H9 (cell line): ENCODE data around the gene MOV10L1. TPM values are rescaled to one million over a fixed set of nuclear protein-coding genes. Genes with fewer than 3 reads are reported as not detected.

Experiments used
- DNase-seq: peaks from one replicate; pipeline ENCODE4 v3.0.0-alpha.2; 2017
- H2AFZ ChIP-seq: one replicate; pipeline ENCODE4 v1.6.1; 2013; ENCODE audit warnings: mild to moderate bottlenecking, low read length, control low read depth, moderate library complexity
- H2AK5ac ChIP-seq: 2 replicates; pipeline ENCODE4 v1.6.1; 2013; ENCODE audit warnings: low read length, control low read depth, mixed read lengths; ENCODE audit not compliant: insufficient read length
- H2BK120ac ChIP-seq: one replicate; pipeline ENCODE4 v1.6.1; 2013; ENCODE audit warnings: low read depth, mild to moderate bottlenecking, low read length, control low read depth, inconsistent platforms; ENCODE audit not compliant: poor library complexity, severe bottlenecking
- H2BK12ac ChIP-seq: 2 replicates; pipeline ENCODE4 v1.6.1; 2013; ENCODE audit warnings: low read length, control low read depth, mixed read lengths, low read depth; ENCODE audit not compliant: insufficient read length
- H2BK15ac ChIP-seq: 2 replicates; pipeline ENCODE4 v1.6.1; 2013; ENCODE audit warnings: low read depth, low read length, control low read depth
- H2BK20ac ChIP-seq: one replicate; pipeline ENCODE4 v1.6.1; 2013; ENCODE audit warnings: low read depth, mild to moderate bottlenecking, low read length, control low read depth, inconsistent platforms; ENCODE audit not compliant: poor library complexity, severe bottlenecking
- H2BK5ac ChIP-seq: 2 replicates; pipeline ENCODE4 v1.6.1; 2013; ENCODE audit warnings: low read length, control low read depth, mixed read lengths; ENCODE audit not compliant: insufficient read length
- H3K14ac ChIP-seq: 2 replicates; pipeline ENCODE4 v1.6.1; 2013; ENCODE audit warnings: low read length, control low read depth; ENCODE audit not compliant: insufficient read depth
- H3K18ac ChIP-seq: 2 replicates; pipeline ENCODE4 v1.6.1; 2013; ENCODE audit warnings: low read depth, mild to moderate bottlenecking, mixed read lengths, low read length, control low read depth; ENCODE audit not compliant: insufficient read length
- H3K23ac ChIP-seq: 2 replicates; pipeline ENCODE4 v1.6.1; 2013; ENCODE audit warnings: low read length, control low read depth, mixed read lengths, low read depth; ENCODE audit not compliant: insufficient read length
- H3K23me2 ChIP-seq: 2 replicates; pipeline ENCODE4 v1.6.1; 2013; ENCODE audit warnings: low read depth, mild to moderate bottlenecking, mixed read lengths, low read length, control low read depth; ENCODE audit not compliant: insufficient read length, poor library complexity, severe bottlenecking
- H3K27ac ChIP-seq: 2 replicates; pipeline ENCODE4 v1.5.1; 2013; ENCODE audit warnings: low read length, control low read depth, mixed read lengths, low read depth; ENCODE audit not compliant: insufficient read length
- H3K27me3 ChIP-seq: 2 replicates; pipeline ENCODE4 v1.6.1; 2013; ENCODE audit warnings: low read length, control low read depth, inconsistent platforms; ENCODE audit not compliant: insufficient read depth
- H3K4ac ChIP-seq: 2 replicates; pipeline ENCODE4 v1.6.1; 2013; ENCODE audit warnings: low read depth, mild to moderate bottlenecking, control low read depth, inconsistent platforms, low read length, moderate library complexity
- H3K4me1 ChIP-seq: 2 replicates; pipeline ENCODE4 v1.6.1; 2013; ENCODE audit warnings: low read length, control low read depth, inconsistent platforms; ENCODE audit not compliant: insufficient read depth
- H3K4me2 ChIP-seq: 2 replicates; pipeline ENCODE4 v1.6.1; 2013; ENCODE audit warnings: low read length, control low read depth, mixed read lengths; ENCODE audit not compliant: insufficient read length, insufficient read depth
- H3K56ac ChIP-seq: 2 replicates; pipeline ENCODE4 v1.6.1; 2013; ENCODE audit warnings: low read depth, mild to moderate bottlenecking, mixed read lengths, low read length, control low read depth; ENCODE audit not compliant: insufficient read length
- H3K79me1 ChIP-seq: 2 replicates; pipeline ENCODE4 v1.6.1; 2013; ENCODE audit warnings: low read depth, mild to moderate bottlenecking, moderate library complexity, low read length, control low read depth, inconsistent platforms; ENCODE audit not compliant: insufficient read depth, poor library complexity, severe bottlenecking
- H3K79me2 ChIP-seq: 2 replicates; pipeline ENCODE4 v1.6.1; 2013; ENCODE audit warnings: low read length, control low read depth, inconsistent platforms; ENCODE audit not compliant: insufficient read depth
- H3K9ac ChIP-seq: 2 replicates; pipeline ENCODE4 v1.6.1; 2013; ENCODE audit warnings: low read length, control low read depth, mixed read lengths; ENCODE audit not compliant: insufficient read length; ENCODE audit errors: extremely low read depth
- H3K9me3 ChIP-seq: one replicate; pipeline ENCODE4 v1.6.1; 2013; ENCODE audit warnings: low read depth, low read length, inconsistent platforms; ENCODE audit not compliant: control insufficient read depth
- H3T11ph ChIP-seq: one replicate; pipeline ENCODE4 v1.6.1; 2013; ENCODE audit warnings: mild to moderate bottlenecking, low read length, control low read depth, inconsistent platforms
- H4K20me1 ChIP-seq: one replicate; pipeline ENCODE4 v1.6.1; 2013; ENCODE audit not compliant: control insufficient read depth, insufficient read length, insufficient read depth
- H4K5ac ChIP-seq: 2 replicates; pipeline ENCODE4 v1.6.1; 2013; ENCODE audit warnings: low read depth, mild to moderate bottlenecking, mixed read lengths, low read length, control low read depth; ENCODE audit not compliant: insufficient read length
- H4K8ac ChIP-seq: replicated peaks from 2 replicates; pipeline ENCODE4 v1.6.1; 2013; ENCODE audit warnings: low read length, control low read depth, mixed read lengths, low read depth; ENCODE audit not compliant: insufficient read length
- H4K91ac ChIP-seq: 2 replicates; pipeline ENCODE4 v1.6.1; 2013; ENCODE audit warnings: low read depth, mild to moderate bottlenecking, moderate library complexity, mixed read lengths, low read length, control low read depth; ENCODE audit not compliant: insufficient read length
- H3K27ac Mint-ChIP-seq, 3 experiments: 2 replicates in 2 of 3; 3 replicates in 1 of 3; pipeline ENCODE4 v1.8.0; 2020 to 2021; ENCODE audit warnings: mixed read lengths in 3 of 3, mild to moderate bottlenecking in 1 of 3, moderate library complexity in 1 of 3
- H3K27me3 Mint-ChIP-seq: 2 replicates; pipeline ENCODE4 v1.8.0; 2021; ENCODE audit warnings: low read depth, mild to moderate bottlenecking, moderate library complexity, mixed read lengths
- H3K36me3 Mint-ChIP-seq, 3 experiments: 2 replicates in 2 of 3; 3 replicates in 1 of 3; pipeline ENCODE4 v1.8.0; 2020 to 2021; ENCODE audit warnings: low read depth in 3 of 3, mixed read lengths in 3 of 3; ENCODE audit not compliant: insufficient read depth in 1 of 3
- H3K4me1 Mint-ChIP-seq, 2 experiments: 2 replicates each; pipeline ENCODE4 v1.8.0; 2020; ENCODE audit warnings: mixed read lengths in 2 of 2
- H3K4me3 Mint-ChIP-seq, 2 experiments: 2 replicates in 1 of 2; 3 replicates in 1 of 2; pipeline ENCODE4 v1.8.0; 2020 to 2021; ENCODE audit warnings: mild to moderate bottlenecking in 2 of 2, mixed read lengths in 2 of 2, moderate library complexity in 1 of 2
- H3K9me3 Mint-ChIP-seq, 2 experiments: 2 replicates in 1 of 2; 3 replicates in 1 of 2; pipeline ENCODE4 v1.8.0; 2020; ENCODE audit warnings: mild to moderate bottlenecking in 2 of 2, mixed read lengths in 2 of 2, moderate library complexity in 1 of 2
- CTCF ChIP-seq: fragments of 200-600 bp; sonication (generic); conservative IDR thresholded peaks from 3 replicates; pipeline ENCODE4 v1.8.0; 2021; ENCODE audit warnings: antibody characterized with exemption, mild to moderate bottlenecking
- WGBS: extraction: QIAGEN DNeasy Blood & Tissue Kit; methylation state at CpG from one replicate; pipeline ENCODE4 v1.1.7; 2013; ENCODE audit warnings: missing lambda C conversion rate, low lambda C conversion rate, mixed read lengths; ENCODE audit not compliant: insufficient read length; ENCODE audit errors: extremely low coverage; 5-methylcytosine and 5-hydroxymethylcytosine counted together
- total RNA-seq: library from RNA; stranded (reverse); gene quantifications from 2 replicates; pipeline ENCODE4 v1.2.1, GENCODE V29; 2021

Gene MOV10L1
- total RNA-seq, 1 experiment from 2014 or later, result not detected

DNA sequence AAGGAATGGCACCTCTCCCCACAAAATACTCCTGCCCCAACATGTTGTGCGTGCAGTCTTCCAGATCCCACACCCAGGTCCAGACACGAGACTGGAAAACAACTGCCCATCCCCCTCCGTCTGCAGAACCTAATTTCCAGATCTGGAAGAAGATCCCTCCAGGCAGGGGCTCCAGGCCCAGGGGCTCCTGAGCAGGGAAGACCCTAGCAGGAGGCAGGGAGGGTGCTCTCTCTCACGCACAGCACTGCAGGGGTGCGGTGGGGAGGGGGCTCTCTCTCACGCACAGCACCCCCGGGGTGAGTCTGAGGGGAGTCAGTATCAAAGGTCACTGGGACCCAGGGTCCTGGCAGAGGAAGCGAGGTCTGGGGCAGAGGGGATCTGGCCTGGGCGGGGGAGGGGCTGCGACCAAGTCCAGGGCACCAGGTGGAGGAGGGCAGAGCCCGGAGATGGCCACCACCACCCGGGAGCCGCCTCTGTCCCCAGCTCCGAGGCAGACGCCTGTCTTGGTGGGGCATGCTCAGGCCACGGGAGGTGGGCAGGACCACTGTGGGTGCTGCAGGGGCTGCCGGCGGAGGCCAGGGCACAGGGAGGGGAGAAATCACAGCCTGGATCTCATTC lies 6.2 kb upstream of the MOV10L1 start:
- no peak overlapping the region for H2AFZ ChIP-seq
- TF ChIP-seq CTCF, result no peak
- Mint-ChIP-seq H3K27me3 (peaks cover 23% of the 10 kb centered on the region), H3K9me3 (peaks cover 3 to 4% of the 10 kb centered on the region in 2 experiments; a peak in 3 of 5 replicates), H3K4me3 (no peak overlapping the region), H3K36me3 (no peaks in the 10 kb centered on the region; a peak in 1 of 7 replicates), H3K4me1 (peaks cover 19 to 24% of the 10 kb centered on the region in 2 experiments), H3K27ac (no peak overlapping the region)
- H2BK20ac ChIP-seq, result no peak overlapping the region
- H3K14ac ChIP-seq, result no peak overlapping the region; the same call in 1 of the 2 replicates
- no peak overlapping the region for H4K91ac ChIP-seq
- no peak for DNase-seq
- H2BK120ac ChIP-seq, result no peak overlapping the region
- H2BK15ac ChIP-seq, result no peak overlapping the region
- no peaks in the 10 kb centered on the region for H3K4me1 ChIP-seq
- H4K5ac ChIP-seq, result no peak overlapping the region
- H4K8ac ChIP-seq, result no peak overlapping the region
- no peaks in the 10 kb centered on the region for H3K9me3 ChIP-seq
- WGBS, result no CpG with 5 or more reads among the region's 18 CpGs
- no peak overlapping the region for H3K4me2 ChIP-seq
- H2BK5ac ChIP-seq, result no peak overlapping the region
- no peak overlapping the region for H3T11ph ChIP-seq
- H3K23me2 ChIP-seq, result no peaks in the 10 kb centered on the region
- H3K56ac ChIP-seq, result no peak overlapping the region
- H4K20me1 ChIP-seq, result no peaks in the 10 kb centered on the region
- no peak overlapping the region for H2BK12ac ChIP-seq
- no peaks in the 10 kb centered on the region for H3K79me2 ChIP-seq
- no peak overlapping the region for H3K9ac ChIP-seq
- H3K27ac ChIP-seq, result no peak overlapping the region
- H3K27me3 ChIP-seq, result 0 out of 2 replicates have a peak, but pooled peaks cover 2% of the 10 kb centered on the region
- no peak overlapping the region for H3K4ac ChIP-seq
- no peak overlapping the region for H2AK5ac ChIP-seq
- H3K18ac ChIP-seq, result no peak overlapping the region
- H3K23ac ChIP-seq, result no peak overlapping the region
- no peaks in the 10 kb centered on the region for H3K79me1 ChIP-seq
